Activated CD8-positive, alpha-beta T cell treated with anti-CD3 and anti-CD28 coated beads for 36 hours (primary cell): ENCODE results near the gene DNAJC8. TPM values are rescaled to one million over a fixed set of nuclear protein-coding genes. Genes with fewer than 3 reads are reported as not detected.

Source experiments
- ATAC-seq: fragments of 200-7000 bp; cut with Tn5 transposase; one replicate; pipeline ENCODE4 v1.10.0; 2021; ENCODE audit warnings: mild to moderate bottlenecking, moderate library complexity
- CTCF ChIA-PET: fragments of 350-600 bp; sonication (Branson Sonifier 250); formaldehyde crosslinking; loops from one replicate; lab custom pipeline; 2021; ENCODE audit warnings: antibody characterized with exemption; lab: Charles Lee
- POLR2A ChIA-PET: fragments of 350-600 bp; sonication (Branson Sonifier 250); formaldehyde crosslinking; loops from one replicate; lab custom pipeline; 2021; ENCODE audit warnings: antibody characterized with exemption; lab: Charles Lee
- DNase-seq: peaks from one replicate; pipeline ENCODE4 v3.0.0-alpha.2; 2020
- H3K27ac Mint-ChIP-seq: one replicate; pipeline ENCODE4 v1.8.0; 2021; ENCODE audit warnings: mild to moderate bottlenecking, mixed read lengths
- H3K27me3 Mint-ChIP-seq: one replicate; pipeline ENCODE4 v1.8.0; 2021; ENCODE audit warnings: mixed read lengths
- H3K36me3 Mint-ChIP-seq: one replicate; pipeline ENCODE4 v1.8.0; 2021; ENCODE audit warnings: low read depth, mixed read lengths
- H3K4me1 Mint-ChIP-seq: one replicate; pipeline ENCODE4 v1.8.0; 2021; ENCODE audit warnings: low read depth, mixed read lengths
- H3K4me3 Mint-ChIP-seq: one replicate; pipeline ENCODE4 v1.8.0; 2021; ENCODE audit warnings: mild to moderate bottlenecking, moderate library complexity, mixed read lengths
- H3K9me3 Mint-ChIP-seq: one replicate; pipeline ENCODE4 v1.8.0; 2021; ENCODE audit warnings: mixed read lengths
- CTCF ChIP-seq: fragments of 200-600 bp; IDR thresholded peaks from one replicate; pipeline ENCODE4 v1.8.0; 2022; ENCODE audit warnings: antibody characterized with exemption, mild to moderate bottlenecking
- intact Hi-C: fragments of 100-400 bp; cut with micrococcal nuclease; formaldehyde crosslinking; loops from one replicate; pipeline ENCODE4 v1.10.0; 2022
- total RNA-seq, 2 experiments: library from RNA; stranded (reverse); gene quantifications; one replicate each; pipeline ENCODE4 v1.2.3, GENCODE V29; 2021

The DNAJC8 gene
- total RNA-seq, 2 experiments from 2014 or later = 103 to 105 TPM

GRCh38 chr1:28260803-28261174, 28.0 kb upstream of the DNAJC8 start:
- Mint-ChIP-seq H3K36me3 (peaks cover 10% of the 10 kb centered on the region), H3K27me3 (no peaks in the 10 kb centered on the region), H3K4me1 (peaks cover 38% of the 10 kb centered on the region), H3K27ac (peak overlapping the region; percentile 55), H3K9me3 (no peaks in the 10 kb centered on the region), H3K4me3 (peak overlapping the region; percentile 83)
- POLR2A ChIA-PET = interaction anchor here (0.6 to 7.4 kb wide), 11 partner anchors 9 to 247 kb away, joined by 3 to 137 read pairs (median 6); partner anchors contain the start of genes MED18 and RCC1
- no peak for DNase-seq
- CTCF ChIA-PET = interaction anchor here (1.1 to 7.8 kb wide), 3 partner anchors 9 to 66 kb away, joined by 3 to 90 read pairs (median 4); no protein-coding TSS in a partner anchor
- ATAC-seq = no peak
- no peak for TF ChIP-seq CTCF
- intact Hi-C loops = no loop called here

GRCh38 chr1:28259934-28260802, 27.3 kb upstream of the DNAJC8 start:
- Mint-ChIP-seq H3K9me3 (no peaks in the 10 kb centered on the region), H3K27me3 (no peaks in the 10 kb centered on the region), H3K36me3 (peaks cover 10% of the 10 kb centered on the region), H3K4me3 (peak overlapping the region; percentile 83), H3K4me1 (peaks cover 38% of the 10 kb centered on the region), H3K27ac (peak overlapping the region; percentile 55)
- ATAC-seq = no peak
- ChIA-PET POLR2A (interaction anchor here (0.7 to 7.4 kb wide), 15 partner anchors 9 to 248 kb away, joined by 3 to 137 read pairs (median 4); partner anchors contain the start of genes ATP5IF1, MED18 and RCC1), CTCF (interaction anchor here (0.6 to 7.8 kb wide), 4 partner anchors 9 to 138 kb away, joined by 3 to 90 read pairs (median 4); no protein-coding TSS in a partner anchor)
- no peak for TF ChIP-seq CTCF
- intact Hi-C loops = no loop called here
- peak; percentile 48 for DNase-seq

GRCh38 chr1:28259252-28259933, 26.6 kb upstream of the DNAJC8 start, which contains the start of gene SESN2:
TSS of gene SESN2 (plus strand) at chr1:28259518. CDS start at chr1:28259848, 330 bp downstream.
- H3K4me1 Mint-ChIP-seq = peaks cover 38% of the 10 kb centered on the region
- POLR2A ChIA-PET = interaction anchor here (0.7 to 7.4 kb wide), 12 partner anchors 10 to 248 kb away, joined by 3 to 137 read pairs (median 4); partner anchors contain the start of genes ATP5IF1, MED18 and RCC1
- H3K9me3 Mint-ChIP-seq = no peaks in the 10 kb centered on the region
- H3K36me3 Mint-ChIP-seq = peaks cover 10% of the 10 kb centered on the region
- peak; percentile 100 for DNase-seq
- no peaks in the 10 kb centered on the region for H3K27me3 Mint-ChIP-seq
- intact Hi-C loops = no loop called here
- no peak for TF ChIP-seq CTCF
- CTCF ChIA-PET = interaction anchor here (0.6 to 7.8 kb wide), 3 partner anchors 10 to 139 kb away, joined by 3 to 90 read pairs (median 7); no protein-coding TSS in a partner anchor
- peak within 1 kb of the TSS; percentile 83 for H3K4me3 Mint-ChIP-seq
- ATAC-seq = peak; percentile 94
- H3K27ac Mint-ChIP-seq = peak within 1 kb of the TSS; percentile 96

GRCh38 chr1:28258628-28259251, 25.9 kb upstream of the DNAJC8 start:
- DNase-seq = peak; percentile 32

More at GRCh38 chr1:28258628-28259251, 25.9 kb upstream of the DNAJC8 start:
- Mint-ChIP-seq H3K4me3 (peak overlapping the region; percentile 83), H3K36me3 (peaks cover 10% of the 10 kb centered on the region), H3K27ac (peak overlapping the region; percentile 96), H3K4me1 (peaks cover 37% of the 10 kb centered on the region), H3K27me3 (no peaks in the 10 kb centered on the region), H3K9me3 (no peaks in the 10 kb centered on the region)
- CTCF ChIA-PET = interaction anchor here (1.3 to 7.8 kb wide), 3 partner anchors 10 to 101 kb away, joined by 3 to 90 read pairs (median 7); no protein-coding TSS in a partner anchor
- ATAC-seq = no peak
- no peak for TF ChIP-seq CTCF
- intact Hi-C loops = no loop called here
- POLR2A ChIA-PET = interaction anchor here (0.7 to 7.4 kb wide), 6 partner anchors 12 to 257 kb away, joined by 3 to 137 read pairs (median 19); partner anchors contain the start of genes MED18 and RCC1
